T47D (cell line): ENCODE data around the gene DOK7.

Experiments
- DNase-seq, 2 experiments: peaks; one replicate each; pipeline versions ENCODE4 v3.0.0 to v3.0.0-alpha.2; 2011 to 2012; ENCODE audit warnings: low read depth in 1 of 2, low spot score in 1 of 2
- JUND ChIP-seq: IDR thresholded peaks from 2 replicates; pipeline ENCODE4 v1.6.1; 2012; ENCODE audit warnings: low read depth
- in situ Hi-C: cut with HindIII; loops from 2 replicates; pipeline ENCODE4 v1.10.0; 2016; ENCODE audit warnings: low sequenced_read_pairs, low pct_unique_long_range_greater_than_20kb

DOK7 gene

GRCh38 chr4:3471886-3472285, 8.8 kb downstream of the DOK7 start:
- in situ Hi-C loops = no loop called here
- TF ChIP-seq JUND = no peak
- no peak for DNase-seq

- in situ Hi-C loops = no loop called here
- no peak for DNase-seq
- no peak for TF ChIP-seq JUND
These were observed 9.5 kb downstream of the DOK7 start for GRCh38 chr4:3472411-3473141.

- in situ Hi-C loops = no loop called here
- no peak for DNase-seq
- TF ChIP-seq JUND = no peak
These were observed 10.3 kb downstream of the DOK7 start for GRCh38 chr4:3473181-3473950.

- no peak for DNase-seq
- TF ChIP-seq JUND = no peak
- in situ Hi-C loops = no loop called here
These were observed 11.1 kb downstream of the DOK7 start for GRCh38 chr4:3473996-3474765.

- in situ Hi-C loops = no loop called here
- no peak for DNase-seq
- no peak for TF ChIP-seq JUND
These were observed 12.1 kb downstream of the DOK7 start for GRCh38 chr4:3475041-3475712.

GRCh38 chr4:3475713-3476260, 12.7 kb downstream of the DOK7 start:
- no peak for TF ChIP-seq JUND
- in situ Hi-C loops = no loop called here
- no peak for DNase-seq

GRCh38 chr4:3476341-3476747, 13.2 kb downstream of the DOK7 start:
- in situ Hi-C loops = no loop called here
- no peak for TF ChIP-seq JUND

GRCh38 chr4:3476936-3477749, 14.0 kb downstream of the DOK7 start:
- in situ Hi-C loops = no loop called here
- TF ChIP-seq JUND = no peak
- no peak for DNase-seq

More at GRCh38 chr4:3476341-3476747, 13.2 kb downstream of the DOK7 start:
- no peak for DNase-seq

GRCh38 chr4:3477750-3478430, 14.8 kb downstream of the DOK7 start:
- in situ Hi-C loops = no loop called here
- DNase-seq = no peak
- no peak for TF ChIP-seq JUND

GRCh38 chr4:3478446-3479357, 15.6 kb downstream of the DOK7 start:
- in situ Hi-C loops = no loop called here
- TF ChIP-seq JUND = no peak
- DNase-seq = no peak
